ENCODE results near the gene SMARCE1.

Gene SMARCE1

GRCh38 chr17:40646791-40647623, 611 bp downstream of the SMARCE1 start:
- DNase-seq: peak in 3 of 51 donors; percentile 24 to 51 (median 47)

GRCh38 chr17:40645943-40646342, 1.7 kb downstream of the SMARCE1 start:
- DNase-seq: no peak

- no peak for DNase-seq
Observed at GRCh38 chr17:40645291-40645690, 2.3 kb downstream of the SMARCE1 start.

- DNase-seq: no peak
Observed at GRCh38 chr17:40637931-40638330, 9.7 kb downstream of the SMARCE1 start.

- DNase-seq: no peak
Observed at GRCh38 chr17:40633871-40634270, 13.7 kb downstream of the SMARCE1 start.

GRCh38 chr17:40632216-40632615, 15.4 kb downstream of the SMARCE1 start:
- DNase-seq: no peak

GRCh38 chr17:40629842-40630241, 17.8 kb downstream of the SMARCE1 start:
- no peak for DNase-seq

GRCh38 chr17:40625311-40625710, 22.3 kb downstream of the SMARCE1 start:
- DNase-seq: peak in 1 of 51 donors; percentile 13

GRCh38 chr17:40623419-40624210, 24.0 kb downstream of the SMARCE1 start:
- DNase-seq: no peak

- no peak for DNase-seq
Observed at GRCh38 chr17:40622509-40622928, 25.1 kb downstream of the SMARCE1 start.

- no peak for DNase-seq
Observed at GRCh38 chr17:40621578-40621977, 26.0 kb downstream of the SMARCE1 start.

- no peak for DNase-seq
Observed at GRCh38 chr17:40621019-40621418, 26.6 kb downstream of the SMARCE1 start.

GRCh38 chr17:40618754-40619625, 28.6 kb downstream of the SMARCE1 start:
- DNase-seq: no peak

- no peak for DNase-seq
Observed at GRCh38 chr17:40617678-40618240, 29.9 kb downstream of the SMARCE1 start.

GRCh38 chr17:40616592-40616991, 31.0 kb downstream of the SMARCE1 start:
- no peak for DNase-seq

- peak in 1 of 51 donors; percentile 9 for DNase-seq
Observed at GRCh38 chr17:40615841-40616476, 31.7 kb downstream of the SMARCE1 start.

- peak in 4 of 51 donors; percentile 4 to 16 (median 10) for DNase-seq
Observed at GRCh38 chr17:40615068-40615840, 32.4 kb downstream of the SMARCE1 start.

GRCh38 chr17:40614431-40615067, 33.1 kb downstream of the SMARCE1 start:
- DNase-seq: no peak

GRCh38 chr17:40613467-40614154, 34.0 kb downstream of the SMARCE1 start:
- no peak for DNase-seq
